Tibial artery (tissue), 4 donors: ENCODE measurements around the gene AURKAIP1.

Source experiments
- DNase-seq, 2 donors: peaks; one replicate each; pipeline ENCODE4 v3.0.0-alpha.2; 2019
- H3K27ac ChIP-seq, 2 donors: fragments of 200-600 bp; sonication (generic) in 1 of 2; 1 replicate in 1 of 2; 2 replicates in 1 of 2; pipeline ENCODE4 v1.5.1; 2018 to 2019; ENCODE audit warnings: mild to moderate bottlenecking in 1 of 2
- H3K27me3 ChIP-seq, 2 donors: fragments of 200-600 bp; sonication (generic) in 1 of 2; one replicate each; pipeline versions ENCODE4 v1.5.1 to v1.6.0; 2016 to 2019
- H3K36me3 ChIP-seq, 3 donors: fragments of 200-600 bp; sonication (generic) in 2 of 3; one replicate each; pipeline ENCODE4 v1.5.1; 2016 to 2019; ENCODE audit warnings: mild to moderate bottlenecking in 2 of 3
- H3K4me1 ChIP-seq, 4 donors: fragments of 200-600 bp; sonication (generic) in 2 of 4; 1 replicate in 3 of 4; 2 replicates in 1 of 4; pipeline ENCODE4 v1.5.1; 2016 to 2019
- H3K4me3 ChIP-seq, 2 donors: fragments of 200-600 bp; sonication (generic) in 1 of 2; 1 replicate in 1 of 2; 2 replicates in 1 of 2; pipeline ENCODE4 v1.5.1; 2018 to 2019; ENCODE audit warnings: mild to moderate bottlenecking in 2 of 2
- H3K9me3 ChIP-seq, 3 donors: fragments of 200-600 bp; sonication (generic) in 1 of 3; one replicate each; pipeline ENCODE4 v1.5.1; 2016 to 2019
- intact Hi-C: fragments of 100-400 bp; cut with DNase I; formaldehyde crosslinking; loops from one replicate; pipeline ENCODE4 v1.15.0; 2023; ENCODE audit warnings: low total_unique reads
- TF ChIP-seq, protein P1 (sequence below), 2 experiments: fragments of 200-600 bp in 1 of 2; fragments of 450-650 bp in 1 of 2; IDR thresholded peaks; one replicate each; pipeline ENCODE4 v1.5.1; 2017 to 2019; ENCODE audit warnings: antibody characterized with exemption in 2 of 2, mild to moderate bottlenecking in 1 of 2, moderate library complexity in 1 of 2

AURKAIP1 gene

GRCh38 chr1:1331068-1331965, 43.7 kb downstream of the AURKAIP1 start, which contains the start of gene TAS1R3:
TAS1R3 (plus strand) TSS chr1:1331280; CDS start chr1:1331346, 66 bp downstream.
- no peak within 1 kb of the TSS for H3K4me3 ChIP-seq
- intact Hi-C loops, result no loop called here
- no peak for DNase-seq
- peaks cover 13 to 38% (median 30%) of the 10 kb centered on the region in 3 donors for H3K36me3 ChIP-seq
- TF ChIP-seq, protein P1, sequence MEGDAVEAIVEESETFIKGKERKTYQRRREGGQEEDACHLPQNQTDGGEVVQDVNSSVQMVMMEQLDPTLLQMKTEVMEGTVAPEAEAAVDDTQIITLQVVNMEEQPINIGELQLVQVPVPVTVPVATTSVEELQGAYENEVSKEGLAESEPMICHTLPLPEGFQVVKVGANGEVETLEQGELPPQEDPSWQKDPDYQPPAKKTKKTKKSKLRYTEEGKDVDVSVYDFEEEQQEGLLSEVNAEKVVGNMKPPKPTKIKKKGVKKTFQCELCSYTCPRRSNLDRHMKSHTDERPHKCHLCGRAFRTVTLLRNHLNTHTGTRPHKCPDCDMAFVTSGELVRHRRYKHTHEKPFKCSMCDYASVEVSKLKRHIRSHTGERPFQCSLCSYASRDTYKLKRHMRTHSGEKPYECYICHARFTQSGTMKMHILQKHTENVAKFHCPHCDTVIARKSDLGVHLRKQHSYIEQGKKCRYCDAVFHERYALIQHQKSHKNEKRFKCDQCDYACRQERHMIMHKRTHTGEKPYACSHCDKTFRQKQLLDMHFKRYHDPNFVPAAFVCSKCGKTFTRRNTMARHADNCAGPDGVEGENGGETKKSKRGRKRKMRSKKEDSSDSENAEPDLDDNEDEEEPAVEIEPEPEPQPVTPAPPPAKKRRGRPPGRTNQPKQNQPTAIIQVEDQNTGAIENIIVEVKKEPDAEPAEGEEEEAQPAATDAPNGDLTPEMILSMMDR (IDR thresholded peaks at IDR 0.05), result no peak
- H3K9me3 ChIP-seq, result no peaks in the 10 kb centered on the region
- no peaks in the 10 kb centered on the region for H3K27me3 ChIP-seq
- H3K27ac ChIP-seq, result no peak within 1 kb of the TSS
- peaks cover 0 to 36% (median 2%) of the 10 kb centered on the region in 4 donors for H3K4me1 ChIP-seq

GRCh38 chr1:1330366-1331067, 44.5 kb downstream of the AURKAIP1 start:
- Histone ChIP-seq H3K27ac (no peak overlapping the region), H3K27me3 (no peaks in the 10 kb centered on the region), H3K9me3 (no peaks in the 10 kb centered on the region), H3K36me3 (peaks cover 13 to 30% (median 22%) of the 10 kb centered on the region in 3 donors), H3K4me1 (peaks cover 0 to 44% (median 10%) of the 10 kb centered on the region in 4 donors), H3K4me3 (no peak overlapping the region)
- TF ChIP-seq, protein P1 (IDR thresholded peaks at IDR 0.05), result no peak
- intact Hi-C loops, result no loop called here
- no peak for DNase-seq

DNA sequence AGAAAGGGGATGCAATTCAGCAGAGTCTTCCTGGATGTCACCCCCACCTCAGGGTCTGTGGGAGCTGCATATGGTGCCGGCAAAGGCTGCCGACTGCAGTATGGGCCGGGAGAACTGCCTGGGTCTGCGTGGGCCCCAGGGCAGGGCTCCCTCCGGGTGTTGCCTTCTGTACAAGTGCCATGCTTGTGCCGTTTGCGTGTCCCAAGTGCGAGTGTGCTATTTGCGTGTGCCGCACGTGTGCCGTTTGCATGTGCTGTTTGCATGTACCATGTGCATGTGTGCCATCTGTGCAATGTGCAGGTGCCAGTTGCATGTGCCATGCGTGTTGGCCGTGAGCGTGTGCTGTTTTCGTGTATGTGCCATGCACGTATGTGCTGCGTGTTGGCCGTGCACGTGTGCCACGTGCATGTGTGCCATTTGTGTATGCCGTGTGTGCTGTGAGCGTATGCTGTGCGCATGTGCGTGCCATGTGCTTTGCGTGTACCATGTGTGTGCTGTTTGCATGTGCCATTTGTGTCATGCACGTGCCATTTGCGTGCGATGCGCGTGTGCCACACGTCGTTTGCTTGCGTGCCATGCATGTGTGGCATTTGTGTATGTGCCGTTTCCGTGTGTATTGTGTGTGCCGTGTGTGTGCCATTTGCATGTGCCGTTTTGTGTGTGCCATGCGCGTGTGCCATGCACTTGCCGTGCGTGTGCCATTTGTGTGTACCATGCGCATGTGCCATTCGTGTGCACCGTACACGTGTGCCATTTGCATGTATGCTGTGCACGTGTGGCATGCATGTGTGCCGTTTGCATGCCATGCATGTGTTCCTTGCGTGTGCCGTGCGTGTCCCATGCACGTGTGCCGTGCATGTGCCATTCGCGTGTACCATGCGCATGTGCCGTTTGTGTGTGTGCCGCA, 45.5 kb downstream of the AURKAIP1 start:
- Histone ChIP-seq H3K9me3 (no peaks in the 10 kb centered on the region), H3K4me3 (no peak overlapping the region), H3K27ac (no peak overlapping the region), H3K4me1 (peaks cover 0 to 52% (median 16%) of the 10 kb centered on the region in 4 donors), H3K36me3 (peaks cover 13 to 26% (median 20%) of the 10 kb centered on the region in 3 donors), H3K27me3 (no peaks in the 10 kb centered on the region)
- no peak for DNase-seq
- intact Hi-C loops, result no loop called here
- TF ChIP-seq, protein P1 (IDR thresholded peaks at IDR 0.05), result no peak

- Histone ChIP-seq H3K27me3 (no peaks in the 10 kb centered on the region), H3K4me3 (no peak overlapping the region), H3K4me1 (peaks cover 0 to 55% (median 21%) of the 10 kb centered on the region in 4 donors), H3K27ac (no peak overlapping the region), H3K9me3 (no peaks in the 10 kb centered on the region), H3K36me3 (peaks cover 13 to 26% (median 20%) of the 10 kb centered on the region in 3 donors)
- intact Hi-C loops, result no loop called here
- TF ChIP-seq, protein P1 (IDR thresholded peaks at IDR 0.05), result no peak
- no peak for DNase-seq
Measured at GRCh38 chr1:1328254-1328653, 46.8 kb downstream of the AURKAIP1 start.

DNA sequence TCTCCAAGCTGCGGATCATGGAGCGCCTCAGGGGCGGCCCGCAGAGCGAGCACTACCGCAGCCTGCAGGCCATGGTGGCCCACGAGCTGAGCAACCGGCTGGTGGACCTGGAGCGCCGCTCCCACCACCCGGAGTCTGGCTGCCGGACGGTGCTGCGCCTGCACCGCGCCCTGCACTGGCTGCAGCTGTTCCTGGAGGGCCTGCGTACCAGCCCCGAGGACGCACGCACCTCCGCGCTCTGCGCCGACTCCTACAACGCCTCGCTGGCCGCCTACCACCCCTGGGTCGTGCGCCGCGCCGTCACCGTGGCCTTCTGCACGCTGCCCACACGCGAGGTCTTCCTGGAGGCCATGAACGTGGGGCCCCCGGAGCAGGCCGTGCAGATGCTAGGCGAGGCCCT, 47.7 kb downstream of the AURKAIP1 start:
- Histone ChIP-seq H3K27me3 (no peaks in the 10 kb centered on the region), H3K4me1 (peaks cover 0 to 54% (median 29%) of the 10 kb centered on the region in 4 donors), H3K36me3 (peaks cover 13 to 26% (median 20%) of the 10 kb centered on the region in 3 donors), H3K9me3 (no peaks in the 10 kb centered on the region), H3K4me3 (no peak overlapping the region), H3K27ac (no peak overlapping the region)
- intact Hi-C loops, result no loop called here
- DNase-seq, result no peak
- TF ChIP-seq, protein P1 (IDR thresholded peaks at IDR 0.05), result no peak
